H1 (cell line): ENCODE measurements around the gene P4HB. TPM values are rescaled to one million over a fixed set of nuclear protein-coding genes. Genes with fewer than 3 reads are reported as not detected.

Experiments used
- CTCF ChIA-PET: fragments of 300-600 bp; sonication (Branson Sonifier 250); formaldehyde crosslinking; loops from one replicate; lab custom pipeline; 2021; ENCODE audit not compliant: partially characterized antibody; lab: Charles Lee
- POLR2A ChIA-PET: fragments of 300-600 bp; sonication (Branson Sonifier 250); formaldehyde crosslinking; loops from one replicate; lab custom pipeline; 2021; ENCODE audit warnings: inconsistent platforms; ENCODE audit not compliant: partially characterized antibody; lab: Charles Lee
- DNase-seq, 2 experiments: peaks; one replicate each; pipeline versions ENCODE4 v3.0.0 to v3.0.0-alpha.2; 2010 to 2022; ENCODE audit warnings: low spot score in 2 of 2, low read depth in 1 of 2, mixed read lengths in 1 of 2
- FAIRE-seq: peaks from 2 replicates; lab custom pipeline; 2011; peaks lifted over from hg19 to GRCh38; lab: Jason Lieb, UNC
- H2AFZ ChIP-seq: 2 replicates; pipeline ENCODE4 v1.8.1; 2012; ENCODE audit warnings: low read length, inconsistent platforms
- H2AK5ac ChIP-seq: 2 replicates; pipeline ENCODE4 v1.6.1; 2013; ENCODE audit warnings: low read depth, low read length
- H2BK120ac ChIP-seq: replicated peaks from 2 replicates; pipeline ENCODE3; 2013; ENCODE audit warnings: low read depth, low read length, inconsistent platforms
- H2BK12ac ChIP-seq: 2 replicates; pipeline ENCODE4 v1.6.1; 2013; ENCODE audit warnings: low read depth, low read length
- H2BK15ac ChIP-seq: 2 replicates; pipeline ENCODE4 v1.6.1; 2013; ENCODE audit warnings: low read length
- H2BK20ac ChIP-seq: 2 replicates; pipeline ENCODE4 v1.6.1; 2013; ENCODE audit warnings: low read length
- H2BK5ac ChIP-seq: 2 replicates; pipeline ENCODE4 v1.6.1; 2013; ENCODE audit warnings: low read depth, low read length
- H3K14ac ChIP-seq: 2 replicates; pipeline ENCODE4 v1.6.1; 2013; ENCODE audit warnings: inconsistent platforms; ENCODE audit not compliant: insufficient read length
- H3K18ac ChIP-seq: 2 replicates; pipeline ENCODE4 v1.6.1; 2013; ENCODE audit warnings: low read length; ENCODE audit errors: extremely low read depth
- H3K23ac ChIP-seq: 2 replicates; pipeline ENCODE4 v1.6.1; 2013; ENCODE audit warnings: inconsistent platforms; ENCODE audit not compliant: insufficient read length
- H3K23me2 ChIP-seq: 2 replicates; pipeline ENCODE4 v1.6.1; 2013; ENCODE audit warnings: low read depth, low read length
- H3K27ac ChIP-seq: 2 replicates; pipeline ENCODE4 v1.6.1; 2011; ENCODE audit warnings: low read depth, low read length, inconsistent platforms
- H3K27me3 ChIP-seq, 4 experiments: replicated peaks in 1 of 4; 1 replicate in 1 of 4; 2 replicates in 3 of 4; pipeline versions ENCODE4 v1.6.1 to v1.8.1; 2011 to 2013; ENCODE audit warnings: low read length in 3 of 4, mild to moderate bottlenecking in 3 of 4, inconsistent platforms in 2 of 4, mixed read lengths in 2 of 4, moderate library complexity in 1 of 4; ENCODE audit not compliant: control insufficient read depth in 3 of 4, insufficient read depth in 3 of 4; ENCODE audit errors: extremely low read depth in 1 of 4
- H3K36me3 ChIP-seq, 4 experiments: 2 replicates each; pipeline versions ENCODE4 v1.6.1 to v1.8.1; 2011 to 2013; ENCODE audit warnings: mild to moderate bottlenecking in 4 of 4, low read length in 3 of 4, moderate library complexity in 2 of 4, control low read depth in 1 of 4, inconsistent platforms in 1 of 4; ENCODE audit not compliant: insufficient read depth in 4 of 4, control insufficient read depth in 2 of 4
- H3K4ac ChIP-seq: replicated peaks from 2 replicates; pipeline ENCODE3; 2013; ENCODE audit warnings: low read length, low read depth, mixed read lengths, inconsistent platforms; ENCODE audit not compliant: insufficient read length
- H3K4me1 ChIP-seq, 4 experiments: replicated peaks in 1 of 4; 1 replicate in 1 of 4; 2 replicates in 3 of 4; pipeline versions ENCODE4 v1.6.1 to v1.8.1; 2011 to 2013; ENCODE audit warnings: low read length in 3 of 4, inconsistent platforms in 2 of 4, mixed read lengths in 1 of 4; ENCODE audit not compliant: insufficient read depth in 4 of 4, control insufficient read depth in 3 of 4
- H3K4me2 ChIP-seq, 2 experiments: 2 replicates each; pipeline versions ENCODE4 v1.6.1 to v1.8.1; 2011 to 2013; ENCODE audit warnings: low read depth in 2 of 2, low read length in 2 of 2, control low read depth in 1 of 2, inconsistent platforms in 1 of 2, mild to moderate bottlenecking in 1 of 2; ENCODE audit not compliant: insufficient read depth in 1 of 2
- H3K4me3 ChIP-seq, 4 experiments: fragments of 200-600, 300-600 bp in 1 of 4; sonication (generic), shearing (Covaris generic), sonication (Bioruptor Twin) in 1 of 4; 2 replicates each; pipeline versions ENCODE4 v1.5.1 to v1.8.1; 2011 to 2016; ENCODE audit warnings: low read length in 4 of 4, low read depth in 3 of 4, control low read depth in 2 of 4, inconsistent platforms in 2 of 4, mild to moderate bottlenecking in 2 of 4, mixed read lengths in 1 of 4, moderate library complexity in 1 of 4; ENCODE audit not compliant: insufficient read depth in 2 of 4; ENCODE audit errors: extremely low read depth in 1 of 4
- H3K56ac ChIP-seq: replicated peaks from 2 replicates; pipeline ENCODE3; 2013; ENCODE audit warnings: low read depth, mild to moderate bottlenecking, mixed read lengths, low read length, inconsistent platforms; ENCODE audit not compliant: insufficient read length
- H3K79me1 ChIP-seq: 2 replicates; pipeline ENCODE4 v1.6.1; 2013; ENCODE audit warnings: low read depth, low read length, control low read depth
- H3K79me2 ChIP-seq, 2 experiments: 2 replicates each; pipeline versions ENCODE4 v1.6.1 to v1.8.1; 2012 to 2013; ENCODE audit warnings: low read length in 2 of 2, mild to moderate bottlenecking in 2 of 2, inconsistent platforms in 1 of 2; ENCODE audit not compliant: insufficient read depth in 2 of 2, control insufficient read depth in 1 of 2
- H3K9ac ChIP-seq, 4 experiments: replicated peaks in 1 of 4; 1 replicate in 1 of 4; 2 replicates in 3 of 4; pipeline versions ENCODE4 v1.6.1 to v1.8.1; 2011 to 2013; ENCODE audit warnings: low read depth in 3 of 4, low read length in 3 of 4, control low read depth in 2 of 4, mild to moderate bottlenecking in 2 of 4, moderate library complexity in 2 of 4, inconsistent platforms in 1 of 4; ENCODE audit errors: extremely low read depth in 1 of 4
- H3K9me3 ChIP-seq, 2 experiments: 2 replicates each; pipeline versions ENCODE4 v1.6.1 to v1.8.1; 2012 to 2013; ENCODE audit warnings: mild to moderate bottlenecking in 2 of 2, moderate library complexity in 2 of 2, control low read depth in 1 of 2, inconsistent platforms in 1 of 2, low read depth in 1 of 2, low read length in 1 of 2, mixed read lengths in 1 of 2; ENCODE audit not compliant: insufficient read depth in 2 of 2
- H4K20me1 ChIP-seq, 2 experiments: replicated peaks in 1 of 2; 2 replicates each; pipeline versions ENCODE3 to v1.8.1; 2011 to 2013; ENCODE audit warnings: inconsistent platforms in 2 of 2, low read length in 2 of 2, mild to moderate bottlenecking in 1 of 2; ENCODE audit not compliant: insufficient read depth in 2 of 2, control insufficient read depth in 1 of 2
- H4K5ac ChIP-seq: 2 replicates; pipeline ENCODE4 v1.6.1; 2013; ENCODE audit warnings: low read length, low read depth, mixed read lengths, inconsistent platforms; ENCODE audit not compliant: insufficient read length
- H4K8ac ChIP-seq: 2 replicates; pipeline ENCODE4 v1.8.0; 2013; ENCODE audit warnings: mild to moderate bottlenecking, moderate library complexity, low read length, inconsistent platforms; ENCODE audit not compliant: insufficient read depth; ENCODE audit errors: extremely low read depth
- H4K91ac ChIP-seq: replicated peaks from 2 replicates; pipeline ENCODE3; 2013; ENCODE audit warnings: low read length, mixed read lengths, inconsistent platforms; ENCODE audit not compliant: insufficient read length
- CTCF ChIP-seq, 3 experiments: IDR thresholded peaks; 1 replicate in 2 of 3; 2 replicates in 1 of 3; pipeline versions ENCODE4 v1.5.1 to v1.6.1; 2011; ENCODE audit warnings: low read length in 3 of 3, mild to moderate bottlenecking in 3 of 3, inconsistent platforms in 2 of 3, low read depth in 1 of 3, moderate library complexity in 1 of 3; ENCODE audit not compliant: insufficient read depth in 1 of 3; ENCODE audit errors: control extremely low read depth in 1 of 3
- RBBP5 ChIP-seq: IDR thresholded peaks from 2 replicates; pipeline ENCODE4 v1.7.1; 2012; ENCODE audit warnings: low read depth, mild to moderate bottlenecking, inconsistent platforms, low read length, moderate library complexity, borderline replicate concordance
- WGBS, 2 experiments: shearing (Covaris generic) in 1 of 2; methylation state at CpG; one replicate each; pipeline versions ENCODE4 v1.1.6 to v1.1.7; 2013 to 2015; ENCODE audit warnings: low lambda C conversion rate in 2 of 2, mixed read lengths in 2 of 2, inconsistent platforms in 1 of 2, low coverage in 1 of 2, missing lambda C conversion rate in 1 of 2; ENCODE audit not compliant: insufficient replicate concordance in 2 of 2, insufficient coverage in 1 of 2, insufficient read length in 1 of 2; ENCODE audit errors: extremely low coverage in 1 of 2, missing lambda C conversion rate in 1 of 2; 5-methylcytosine and 5-hydroxymethylcytosine counted together
- polyA plus RNA-seq, 7 experiments: library from polyadenylated mRNA; depleted of rRNA in 3 of 7; stranded (reverse) in 5 of 7; unstranded in 2 of 7; fragments of >200 nt in 5 of 7; fragments of 200-250 nt in 2 of 7; gene quantifications; 1 replicate in 5 of 7; 2 replicates in 1 of 7; 4 replicates in 1 of 7; pipeline versions ENCODE4 v1.2.1 to v1.2.3, GENCODE V29; 2011 to 2013; ENCODE audit warnings: missing spikeins in 2 of 7, mixed read lengths in 2 of 7
- total RNA-seq: library from RNA; stranded (reverse); fragmentation: NEBNext Ultra II Directional; extraction: Animal tissue kit (Norgen Biotek cat#: 25700); gene quantifications from 2 replicates; pipeline ENCODE4 v1.2.1, GENCODE V29; 2021

Gene P4HB
- total and polyA plus RNA-seq, 2 of the 8 experiments (the other 6 are each of a cell fraction or from before 2014, with no cell fraction given), result 41.4 to 379 TPM

GRCh38 chr17:81863833-81864768 lies 3.8 kb upstream of the P4HB start:
- Histone ChIP-seq H3K79me2 (peaks cover 8 to 38% of the 10 kb centered on the region in 2 experiments), H2BK120ac (no peak overlapping the region), H4K91ac (no peak overlapping the region), H3K27ac (no peak overlapping the region), H4K5ac (no peak overlapping the region), H2AK5ac (no peak overlapping the region), H3K4me3 (no peak overlapping the region), H3K27me3 (no peaks in the 10 kb centered on the region), H4K20me1 (peaks cover 10 to 41% of the 10 kb centered on the region in 2 experiments), H3K4me2 (no peak overlapping the region), H3K14ac (no peak overlapping the region), H4K8ac (no peak overlapping the region), H3K4ac (no peak overlapping the region), H2BK15ac (no peak overlapping the region), H3K23ac (no peak overlapping the region), H2BK20ac (no peak overlapping the region), H3K23me2 (peaks cover 8% of the 10 kb centered on the region), H3K79me1 (peaks cover 5% of the 10 kb centered on the region), H3K56ac (no peak overlapping the region), H3K9ac (peak overlapping the region in 1 of 4 experiments; percentile 22; a peak in 1 of 7 replicates), H3K4me1 (peaks cover 0 to 21% (median 15%) of the 10 kb centered on the region in 4 experiments; a peak in 6 of 7 replicates), H2AFZ (no peak overlapping the region)
- FAIRE-seq, result no peak
- TF ChIP-seq CTCF (IDR thresholded peaks at IDR 0.05; ENCODE audit: control extremely low read depth in 1 of 3, insufficient read depth in 1 of 3, low read depth in 1 of 3, low read length in 3 of 3) (peak; percentile 7 to 27 (median 25)), RBBP5 (no peak)
- TF ChIP-seq, all 59 proteins: peak for 1
- ChIA-PET POLR2A (interaction anchor here (1.0 to 3.4 kb wide), 11 partner anchors 8 to 305 kb away, joined by 3 to 18 read pairs (median 5); partner anchors contain the start of gene MCRIP1), CTCF (interaction anchor here (0.6 to 1.9 kb wide), 6 partner anchors 57 to 166 kb away, joined by 3 to 4 read pairs (median 3); no protein-coding TSS in a partner anchor)
- H2BK12ac ChIP-seq, result no peak overlapping the region
- 90% methylated on average over 9 of the region's 9 CpGs; no CpG with 5 or more reads in 1 of the 2 experiments for WGBS, 2 experiments
- H2BK5ac ChIP-seq, result no peak overlapping the region
- no peak for DNase-seq
- no peaks in the 10 kb centered on the region for H3K9me3 ChIP-seq
- peaks cover 2 to 28% (median 9%) of the 10 kb centered on the region in 4 experiments; a peak in 4 of 8 replicates for H3K36me3 ChIP-seq
- no peak overlapping the region for H3K18ac ChIP-seq
